Measurements from ENCODE around the gene MYOT. TPM values are rescaled to one million over a fixed set of nuclear protein-coding genes. Genes with fewer than 3 reads are reported as not detected.

MYOT gene, protein sequence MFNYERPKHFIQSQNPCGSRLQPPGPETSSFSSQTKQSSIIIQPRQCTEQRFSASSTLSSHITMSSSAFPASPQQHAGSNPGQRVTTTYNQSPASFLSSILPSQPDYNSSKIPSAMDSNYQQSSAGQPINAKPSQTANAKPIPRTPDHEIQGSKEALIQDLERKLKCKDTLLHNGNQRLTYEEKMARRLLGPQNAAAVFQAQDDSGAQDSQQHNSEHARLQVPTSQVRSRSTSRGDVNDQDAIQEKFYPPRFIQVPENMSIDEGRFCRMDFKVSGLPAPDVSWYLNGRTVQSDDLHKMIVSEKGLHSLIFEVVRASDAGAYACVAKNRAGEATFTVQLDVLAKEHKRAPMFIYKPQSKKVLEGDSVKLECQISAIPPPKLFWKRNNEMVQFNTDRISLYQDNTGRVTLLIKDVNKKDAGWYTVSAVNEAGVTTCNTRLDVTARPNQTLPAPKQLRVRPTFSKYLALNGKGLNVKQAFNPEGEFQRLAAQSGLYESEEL
- total RNA-seq: 17.2 TPM
- polyA plus RNA-seq: 7.7 TPM

DNA sequence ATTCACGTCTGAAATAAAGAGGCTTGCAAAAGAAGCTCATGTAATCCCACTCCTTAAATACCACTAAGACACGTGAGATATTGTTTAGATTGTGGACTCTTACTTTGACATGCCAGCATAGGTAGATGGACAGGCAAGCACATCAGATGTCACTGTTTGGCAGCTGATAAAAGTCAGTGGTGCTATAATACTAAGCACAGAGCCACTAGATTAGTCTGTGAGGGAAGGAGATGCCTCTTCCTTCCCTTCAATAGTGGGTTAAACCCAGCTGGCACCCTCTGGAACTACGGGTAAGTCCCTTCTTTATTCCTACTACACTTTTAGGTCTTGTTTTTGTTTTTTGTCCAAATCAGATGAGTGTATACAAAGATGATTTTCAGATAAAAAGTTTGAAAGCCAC is at the start of gene MYOT:
MYOT (plus strand) TSS at position 197 of the 400 bp plus-strand sequence. CDS start 2,792 bp downstream, outside the sequence.
- no peaks in the 10 kb centered on the region for H3K36me3 ChIP-seq (ENCODE audit: insufficient read depth)
- no peaks in the 10 kb centered on the region for H3K4me1 ChIP-seq (ENCODE audit: insufficient read depth)
- 45% methylated on average over 3 of the region's 3 CpGs for WGBS
- DNase-seq (ENCODE audit: extremely low spot score): no peak
- no peak within 1 kb of the TSS for H3K27ac ChIP-seq (ENCODE audit: low read depth)
- H3K4me3 ChIP-seq (ENCODE audit: low read depth, low read length): no peak within 1 kb of the TSS

DNA sequence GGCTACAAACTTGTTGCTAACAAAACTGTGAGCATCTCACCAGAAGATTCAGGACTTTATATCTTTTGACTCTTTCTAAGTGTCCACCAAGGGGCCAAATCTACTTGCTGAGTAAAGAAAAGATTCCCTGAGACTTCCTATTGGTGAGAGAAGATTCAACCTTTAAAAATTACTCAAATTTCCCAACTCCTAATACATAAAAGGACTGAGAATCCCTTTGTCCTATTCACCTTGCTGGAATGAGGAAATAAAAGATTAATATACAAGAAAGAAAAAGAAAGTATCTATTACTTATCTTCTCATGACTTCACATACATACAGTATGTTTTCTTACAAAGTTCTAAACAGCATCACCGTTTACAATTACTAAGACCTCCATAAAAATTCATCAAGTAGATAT is 47.9 kb upstream of the MYOT start:
- no peaks in the 10 kb centered on the region for H3K36me3 ChIP-seq (ENCODE audit: insufficient read depth)
- no peak for DNase-seq (ENCODE audit: extremely low spot score)
- H3K4me1 ChIP-seq (ENCODE audit: insufficient read depth): no peaks in the 10 kb centered on the region
- 75% methylated on average over 1 of the region's 1 CpG for WGBS
- no peak overlapping the region for H3K4me3 ChIP-seq (ENCODE audit: low read depth, low read length)
- no peak overlapping the region for H3K27ac ChIP-seq (ENCODE audit: low read depth)

DNA sequence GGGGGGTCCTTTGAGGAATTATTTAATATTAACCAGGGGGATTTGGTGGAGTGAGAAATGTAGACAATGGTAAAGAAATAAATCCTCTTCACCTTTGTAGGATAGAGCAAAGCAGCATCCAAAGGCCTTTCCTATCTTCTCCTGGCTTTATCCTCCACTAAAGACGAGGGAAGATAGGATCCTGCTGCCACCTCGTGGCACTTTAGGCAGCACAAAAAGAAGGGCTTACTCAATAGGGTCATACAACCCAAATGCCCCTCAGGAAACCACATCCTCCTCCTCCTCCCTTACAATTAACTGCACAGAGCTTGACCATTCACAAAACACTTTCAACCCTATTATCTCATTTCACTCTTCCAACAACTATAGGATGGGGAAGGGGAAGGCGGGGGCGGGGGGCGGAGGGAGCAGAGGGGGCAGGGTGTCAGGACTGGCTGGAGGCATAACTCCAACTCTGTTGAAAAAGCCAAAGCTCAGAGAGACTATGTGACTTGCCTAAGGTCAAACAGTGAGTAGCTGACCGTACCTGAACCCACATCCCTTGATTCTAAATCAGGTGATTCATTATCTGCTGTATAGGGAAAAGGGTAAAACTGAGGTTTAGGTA is 45.4 kb upstream of the MYOT start:
- Histone ChIP-seq H3K27ac (ENCODE audit: low read depth) (no peak overlapping the region), H3K36me3 (ENCODE audit: insufficient read depth) (no peaks in the 10 kb centered on the region), H3K4me3 (ENCODE audit: low read depth, low read length) (no peak overlapping the region), H3K4me1 (ENCODE audit: insufficient read depth) (no peaks in the 10 kb centered on the region)
- DNase-seq (ENCODE audit: extremely low spot score): no peak
- WGBS: 56% methylated on average over 6 of the region's 6 CpGs

DNA sequence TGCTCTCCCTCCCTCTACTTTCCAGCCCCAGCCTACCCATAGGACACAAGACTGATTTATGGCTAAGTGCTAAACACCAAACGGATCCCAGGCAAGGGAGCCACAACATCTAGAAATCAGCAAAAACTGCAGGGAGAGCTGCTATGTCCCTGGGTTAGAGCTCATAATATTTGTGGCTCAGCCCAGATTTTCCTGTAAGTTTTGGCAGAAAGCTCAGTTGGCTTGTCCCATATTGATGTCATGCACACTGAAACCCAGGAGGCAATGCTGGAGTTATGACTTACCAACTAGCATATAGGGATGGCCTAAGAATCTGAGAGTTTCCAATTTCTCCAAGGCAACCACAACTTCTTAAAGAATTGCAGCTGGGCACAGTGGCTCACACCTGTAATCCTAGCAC is 44.7 kb upstream of the MYOT start:
- Histone ChIP-seq H3K4me3 (ENCODE audit: low read depth, low read length) (no peak overlapping the region), H3K27ac (ENCODE audit: low read depth) (no peak overlapping the region), H3K4me1 (ENCODE audit: insufficient read depth) (no peaks in the 10 kb centered on the region), H3K36me3 (ENCODE audit: insufficient read depth) (no peaks in the 10 kb centered on the region)
- DNase-seq (ENCODE audit: extremely low spot score): no peak
- 27% methylated on average over 1 of the region's 1 CpG for WGBS

DNA sequence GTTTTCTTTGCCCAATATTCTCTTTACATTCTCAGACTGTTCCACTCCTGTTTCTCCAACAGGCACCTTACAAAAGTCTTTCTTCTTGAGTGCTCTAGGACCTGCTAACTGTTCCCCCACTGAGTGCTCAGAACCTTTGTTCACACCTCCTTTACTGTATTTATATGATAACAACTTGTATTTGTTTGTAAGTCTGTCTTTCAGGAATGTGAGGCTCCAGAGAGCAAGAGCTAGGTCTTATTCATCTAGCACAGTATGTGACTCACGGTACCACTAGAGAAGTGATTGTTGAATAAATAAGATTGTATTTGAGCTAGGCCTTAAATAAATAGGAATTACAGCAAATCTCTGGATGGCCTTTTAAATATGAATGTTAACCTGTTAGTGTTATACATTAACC is 42.5 kb upstream of the MYOT start:
- no peaks in the 10 kb centered on the region for H3K36me3 ChIP-seq (ENCODE audit: insufficient read depth)
- H3K27ac ChIP-seq (ENCODE audit: low read depth): no peak overlapping the region
- H3K4me3 ChIP-seq (ENCODE audit: low read depth, low read length): no peak overlapping the region
- DNase-seq (ENCODE audit: extremely low spot score): no peak
- no peaks in the 10 kb centered on the region for H3K4me1 ChIP-seq (ENCODE audit: insufficient read depth)
- WGBS: 69% methylated on average over 1 of the region's 1 CpG

DNA sequence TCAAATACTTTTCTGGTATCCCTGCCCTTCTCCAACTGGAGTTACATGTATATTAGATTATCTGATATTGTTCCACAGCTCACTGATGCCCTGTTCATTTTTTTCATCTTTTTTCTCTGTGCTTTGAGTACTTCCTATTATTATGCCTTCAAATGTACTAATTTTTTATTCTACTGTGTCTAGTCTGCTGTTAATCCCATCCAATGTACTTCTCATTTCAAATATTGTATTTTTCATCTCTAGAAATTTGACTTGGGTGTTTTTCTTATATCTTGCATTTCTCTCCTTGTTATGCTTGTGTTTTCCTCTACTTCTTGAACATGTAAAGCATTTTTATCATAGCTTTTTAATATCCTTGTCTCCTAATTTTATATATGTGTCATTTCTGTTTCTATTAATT is 41.6 kb upstream of the MYOT start:
- DNase-seq (ENCODE audit: extremely low spot score): no peak
- no peaks in the 10 kb centered on the region for H3K36me3 ChIP-seq (ENCODE audit: insufficient read depth)
- H3K4me1 ChIP-seq (ENCODE audit: insufficient read depth): no peaks in the 10 kb centered on the region
- no peak overlapping the region for H3K4me3 ChIP-seq (ENCODE audit: low read depth, low read length)
- H3K27ac ChIP-seq (ENCODE audit: low read depth): no peak overlapping the region

DNA sequence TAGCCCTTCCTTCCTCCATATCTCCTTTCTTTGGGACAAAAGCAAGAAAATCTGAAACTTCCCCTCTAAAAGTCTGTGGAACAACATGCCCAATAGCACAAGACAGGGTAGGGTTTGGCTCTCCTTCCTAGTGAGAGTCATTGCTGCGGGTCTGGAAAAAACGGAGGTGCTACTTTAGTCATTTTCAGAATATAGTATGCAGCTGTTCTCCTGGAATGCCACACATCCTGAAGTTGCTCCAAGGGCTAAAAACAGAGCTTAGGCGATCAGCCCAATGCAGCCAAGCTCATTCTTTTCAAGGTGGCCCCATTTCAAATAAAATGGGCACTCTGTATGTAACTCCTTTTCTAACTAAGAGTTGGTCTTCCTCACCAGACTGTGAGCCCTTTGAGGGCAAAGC is 39.5 kb upstream of the MYOT start:
- no peaks in the 10 kb centered on the region for H3K4me1 ChIP-seq (ENCODE audit: insufficient read depth)
- H3K27ac ChIP-seq (ENCODE audit: low read depth): no peak overlapping the region
- 49% methylated on average over 3 of the region's 3 CpGs for WGBS
- H3K4me3 ChIP-seq (ENCODE audit: low read depth, low read length): no peak overlapping the region
- no peaks in the 10 kb centered on the region for H3K36me3 ChIP-seq (ENCODE audit: insufficient read depth)
- DNase-seq (ENCODE audit: extremely low spot score): no peak

DNA sequence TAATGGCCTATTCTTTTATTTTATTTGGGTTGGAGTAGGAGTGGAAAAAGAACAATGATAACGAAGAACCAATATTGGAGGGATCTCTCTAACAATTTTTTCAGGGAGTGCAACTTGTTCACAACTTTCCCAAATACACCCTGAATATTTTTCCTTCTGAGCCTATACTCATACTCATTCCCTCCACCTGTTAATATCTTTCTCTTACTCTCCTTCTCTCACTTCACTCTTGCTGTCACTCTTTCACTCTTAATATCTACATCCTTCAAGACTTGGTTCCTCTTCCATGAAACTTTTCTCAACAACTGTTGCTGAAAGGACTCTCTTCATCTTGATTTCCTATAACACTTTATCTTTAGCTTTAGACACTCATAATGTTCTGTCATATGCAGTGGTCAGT is 39.0 kb upstream of the MYOT start:
- Histone ChIP-seq H3K4me1 (ENCODE audit: insufficient read depth) (no peaks in the 10 kb centered on the region), H3K27ac (ENCODE audit: low read depth) (no peak overlapping the region), H3K36me3 (ENCODE audit: insufficient read depth) (no peaks in the 10 kb centered on the region), H3K4me3 (ENCODE audit: low read depth, low read length) (no peak overlapping the region)
- DNase-seq (ENCODE audit: extremely low spot score): no peak
- WGBS: 93% methylated on average over 1 of the region's 1 CpG

DNA sequence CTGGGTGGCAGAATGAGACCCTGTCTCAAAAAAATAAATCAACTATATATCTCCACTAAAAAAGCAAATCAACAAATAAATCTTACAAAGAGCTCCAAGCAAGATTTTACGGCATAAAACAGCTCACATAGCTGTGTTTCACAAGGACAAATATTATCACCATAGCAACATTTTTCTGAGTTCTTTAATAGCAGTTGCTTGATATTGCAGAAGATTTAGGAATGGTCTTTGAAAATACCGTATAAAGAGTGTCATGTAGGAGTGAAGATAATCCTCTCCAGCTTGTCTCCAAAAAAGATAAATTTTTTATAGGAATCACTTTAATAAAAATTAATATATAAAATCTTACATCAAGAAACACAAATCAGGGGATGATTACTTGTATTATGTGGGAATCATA is 36.6 kb upstream of the MYOT start:
- 26% methylated on average over 2 of the region's 2 CpGs for WGBS
- no peak for DNase-seq (ENCODE audit: extremely low spot score)
- Histone ChIP-seq H3K4me1 (ENCODE audit: insufficient read depth) (no peaks in the 10 kb centered on the region), H3K27ac (ENCODE audit: low read depth) (no peak overlapping the region), H3K36me3 (ENCODE audit: insufficient read depth) (no peaks in the 10 kb centered on the region), H3K4me3 (ENCODE audit: low read depth, low read length) (no peak overlapping the region)

DNA sequence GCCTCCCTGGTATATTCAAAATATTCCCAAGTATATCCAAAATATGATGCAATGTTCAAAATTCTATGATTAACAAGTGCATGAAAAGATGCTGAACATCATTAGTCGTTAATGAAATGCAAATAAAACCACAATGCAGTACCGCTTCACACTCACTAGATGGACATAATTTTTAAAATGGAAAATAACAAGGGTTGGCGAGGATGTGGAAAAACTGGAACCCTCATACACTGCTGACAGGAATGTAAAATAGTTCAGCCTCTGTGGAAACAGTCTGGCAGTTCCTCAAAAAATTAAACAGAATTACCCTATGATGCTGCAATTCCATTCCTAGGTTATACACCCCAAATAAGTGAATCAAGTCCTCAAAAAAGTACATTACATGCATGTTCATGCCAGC is 36.1 kb upstream of the MYOT start:
- DNase-seq (ENCODE audit: extremely low spot score): no peak
- Histone ChIP-seq H3K4me1 (ENCODE audit: insufficient read depth) (no peaks in the 10 kb centered on the region), H3K27ac (ENCODE audit: low read depth) (no peak overlapping the region), H3K36me3 (ENCODE audit: insufficient read depth) (no peaks in the 10 kb centered on the region), H3K4me3 (ENCODE audit: low read depth, low read length) (no peak overlapping the region)
- 40% methylated on average over 3 of the region's 3 CpGs for WGBS

DNA sequence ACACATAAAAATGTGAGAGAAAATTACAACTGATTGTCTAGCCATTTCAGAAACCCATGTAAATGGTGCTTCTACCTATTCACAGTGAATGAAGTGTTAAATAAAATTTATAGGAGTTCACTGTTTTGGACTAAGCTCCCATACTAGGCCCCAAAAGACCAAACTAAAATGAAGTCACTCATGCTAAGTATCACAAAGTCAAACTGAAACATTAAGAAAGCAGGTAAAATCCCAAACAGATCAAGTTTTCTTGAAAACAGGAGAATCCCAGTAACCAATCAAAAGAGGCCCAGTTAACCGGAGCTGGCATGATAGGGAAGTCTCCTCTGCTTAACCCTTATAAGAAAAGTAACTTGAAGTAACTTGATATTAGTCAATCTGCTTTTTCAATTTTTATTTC is 35.2 kb upstream of the MYOT start:
- 61% methylated on average over 1 of the region's 1 CpG for WGBS
- no peaks in the 10 kb centered on the region for H3K4me1 ChIP-seq (ENCODE audit: insufficient read depth)
- no peak overlapping the region for H3K4me3 ChIP-seq (ENCODE audit: low read depth, low read length)
- no peak overlapping the region for H3K27ac ChIP-seq (ENCODE audit: low read depth)
- no peaks in the 10 kb centered on the region for H3K36me3 ChIP-seq (ENCODE audit: insufficient read depth)
- no peak for DNase-seq (ENCODE audit: extremely low spot score)

DNA sequence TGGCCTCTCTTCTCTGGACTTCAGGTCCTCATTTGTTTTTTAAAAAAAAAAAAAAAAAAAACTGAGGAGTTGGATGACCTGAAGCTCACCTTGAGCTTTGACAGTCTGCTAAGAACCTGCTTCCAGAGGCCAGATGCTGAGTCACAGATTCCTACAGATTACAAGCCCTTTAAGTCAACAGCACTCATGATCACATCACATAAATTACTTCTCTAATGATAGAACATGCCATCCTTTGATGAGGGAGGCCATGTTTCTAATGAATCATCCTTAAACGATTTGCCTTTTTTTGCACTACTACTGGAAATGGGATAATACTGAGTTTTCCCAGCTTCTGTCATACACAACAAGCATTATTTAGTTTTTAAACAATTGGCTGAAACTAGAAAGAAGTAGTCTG is 34.2 kb upstream of the MYOT start:
- Histone ChIP-seq H3K4me1 (ENCODE audit: insufficient read depth) (no peaks in the 10 kb centered on the region), H3K27ac (ENCODE audit: low read depth) (no peak overlapping the region), H3K4me3 (ENCODE audit: low read depth, low read length) (no peak overlapping the region), H3K36me3 (ENCODE audit: insufficient read depth) (no peaks in the 10 kb centered on the region)
- 24% methylated on average over 1 of the region's 1 CpG for WGBS
- no peak for DNase-seq (ENCODE audit: extremely low spot score)

DNA sequence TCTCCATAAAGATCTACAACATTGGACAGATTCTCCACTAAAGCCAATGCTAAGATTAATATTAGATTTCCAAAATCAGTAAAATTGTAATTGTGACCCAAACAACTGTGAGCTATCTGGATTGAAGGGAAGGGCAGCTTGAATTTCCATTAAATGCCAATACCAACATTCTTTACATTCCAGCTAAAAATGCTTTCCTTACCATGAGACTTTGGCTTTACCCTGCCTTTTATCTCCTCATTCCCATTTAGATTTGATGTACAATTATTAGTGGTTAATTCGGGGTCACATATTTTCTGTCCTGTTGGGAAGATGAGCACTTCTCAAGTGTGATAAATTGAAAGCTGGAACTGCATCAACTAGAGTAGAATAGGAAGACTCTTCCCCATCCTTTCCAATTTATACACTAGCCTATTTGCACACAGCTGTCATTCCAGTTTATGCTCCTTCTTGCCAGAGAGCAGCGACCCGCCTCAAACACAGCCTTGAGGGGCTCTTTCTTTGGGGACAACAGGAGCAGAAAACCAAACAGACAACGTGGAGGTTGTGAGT is 33.1 kb upstream of the MYOT start:
- H3K4me3 ChIP-seq (ENCODE audit: low read depth, low read length): no peak overlapping the region
- no peaks in the 10 kb centered on the region for H3K36me3 ChIP-seq (ENCODE audit: insufficient read depth)
- WGBS: 66% methylated on average over 4 of the region's 4 CpGs
- no peak overlapping the region for H3K27ac ChIP-seq (ENCODE audit: low read depth)
- H3K4me1 ChIP-seq (ENCODE audit: insufficient read depth): no peaks in the 10 kb centered on the region
- no peak for DNase-seq (ENCODE audit: extremely low spot score)

DNA sequence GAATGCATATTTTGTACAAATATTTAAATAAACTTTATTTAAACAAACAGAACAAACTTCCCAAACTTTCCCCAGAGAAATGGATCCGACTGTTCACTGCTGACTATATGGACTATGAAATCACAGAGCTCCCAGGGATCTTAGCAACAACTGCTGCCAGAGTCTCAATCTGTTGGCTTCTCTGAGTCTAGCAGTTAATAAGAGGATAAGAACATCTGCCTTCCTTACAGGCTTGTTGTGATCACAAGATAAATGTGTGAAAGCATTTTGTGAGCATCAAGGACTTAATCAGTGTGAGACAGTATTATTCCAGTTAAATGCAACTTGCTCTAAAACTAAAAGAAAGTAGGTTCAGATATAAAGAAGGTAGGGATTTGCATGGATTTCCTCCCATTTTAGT is 31.4 kb upstream of the MYOT start:
- DNase-seq (ENCODE audit: extremely low spot score): no peak
- Histone ChIP-seq H3K36me3 (ENCODE audit: insufficient read depth) (no peaks in the 10 kb centered on the region), H3K27ac (ENCODE audit: low read depth) (no peak overlapping the region), H3K4me3 (ENCODE audit: low read depth, low read length) (no peak overlapping the region), H3K4me1 (ENCODE audit: insufficient read depth) (no peaks in the 10 kb centered on the region)
- 52% methylated on average over 1 of the region's 1 CpG for WGBS

All from urinary bladder (tissue), 4 donors.